Spleen (tissue), 7 donors: ENCODE measurements around the gene CAPNS2.

Source experiments
- POLR2AphosphoS5 ChIP-seq, 3 donors: sonication (generic); formaldehyde crosslinking; IDR thresholded peaks; one replicate each; pipeline ENCODE4 v1.5.1; 2017; ENCODE audit warnings: antibody characterized with exemption in 3 of 3
- TF ChIP-seq, protein P1 (sequence below), 11 experiments: fragments of 200-600 bp in 7 of 11; fragments of 450-650 bp in 4 of 11; sonication (generic) in 4 of 11; IDR thresholded peaks in 8 of 11; conservative IDR thresholded peaks in 3 of 11; 1 replicate in 7 of 11; 2 replicates in 4 of 11; pipeline versions ENCODE4 v1.4.0 to v1.8.0; 2016 to 2021; ENCODE audit warnings: antibody characterized with exemption in 11 of 11, inconsistent platforms in 4 of 11, mild to moderate bottlenecking in 1 of 11
- donor health status: DM: no; HTN: no; CAD: no; lungs with moderate emphysema.
- donor health status: DM: no; HTN: no; CAD: no.
- donor health status: DM: no; HTN: no; CAD: no.

DNA sequence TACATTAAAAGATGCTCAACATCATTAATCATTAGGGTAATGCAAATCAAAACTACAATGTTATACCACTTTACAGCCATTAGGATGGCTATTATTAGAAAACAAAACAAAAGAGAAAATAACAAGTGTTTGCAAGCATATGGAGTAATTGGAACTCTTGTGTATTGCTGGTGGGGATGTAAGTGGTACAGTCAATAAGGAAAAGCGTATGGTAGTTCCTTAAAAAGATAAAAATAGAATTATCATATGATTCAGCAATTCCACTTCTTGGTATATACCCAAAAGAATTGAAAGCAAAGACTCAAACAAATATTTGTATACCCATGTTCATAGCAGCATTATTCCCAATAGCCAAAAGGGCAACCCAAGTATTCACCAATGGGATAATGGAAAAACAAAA is 1.4 kb upstream of the CAPNS2 start:
- TF ChIP-seq, protein P1, sequence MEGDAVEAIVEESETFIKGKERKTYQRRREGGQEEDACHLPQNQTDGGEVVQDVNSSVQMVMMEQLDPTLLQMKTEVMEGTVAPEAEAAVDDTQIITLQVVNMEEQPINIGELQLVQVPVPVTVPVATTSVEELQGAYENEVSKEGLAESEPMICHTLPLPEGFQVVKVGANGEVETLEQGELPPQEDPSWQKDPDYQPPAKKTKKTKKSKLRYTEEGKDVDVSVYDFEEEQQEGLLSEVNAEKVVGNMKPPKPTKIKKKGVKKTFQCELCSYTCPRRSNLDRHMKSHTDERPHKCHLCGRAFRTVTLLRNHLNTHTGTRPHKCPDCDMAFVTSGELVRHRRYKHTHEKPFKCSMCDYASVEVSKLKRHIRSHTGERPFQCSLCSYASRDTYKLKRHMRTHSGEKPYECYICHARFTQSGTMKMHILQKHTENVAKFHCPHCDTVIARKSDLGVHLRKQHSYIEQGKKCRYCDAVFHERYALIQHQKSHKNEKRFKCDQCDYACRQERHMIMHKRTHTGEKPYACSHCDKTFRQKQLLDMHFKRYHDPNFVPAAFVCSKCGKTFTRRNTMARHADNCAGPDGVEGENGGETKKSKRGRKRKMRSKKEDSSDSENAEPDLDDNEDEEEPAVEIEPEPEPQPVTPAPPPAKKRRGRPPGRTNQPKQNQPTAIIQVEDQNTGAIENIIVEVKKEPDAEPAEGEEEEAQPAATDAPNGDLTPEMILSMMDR (IDR thresholded peaks at IDR 0.05 in 8 of 11, conservative IDR thresholded peaks at IDR 0.05 in 3 of 11): no peak
- no peak for TF ChIP-seq POLR2AphosphoS5 (IDR thresholded peaks at IDR 0.05)
